Thyroid gland (tissue), 4 donors: ENCODE measurements around the gene MEIS1.

Experiments
- CTCF ChIP-seq, 6 experiments: fragments of 200-600 bp in 3 of 6; fragments of 450-650 bp in 3 of 6; sonication (generic) in 3 of 6; IDR thresholded peaks; one replicate each; pipeline ENCODE4 v1.5.1; 2016 to 2019; ENCODE audit warnings: antibody characterized with exemption in 6 of 6, mild to moderate bottlenecking in 2 of 6, inconsistent platforms in 1 of 6, moderate library complexity in 1 of 6
- POLR2A ChIP-seq, 2 donors: fragments of 450-650 bp; IDR thresholded peaks; one replicate each; pipeline ENCODE4 v1.6.1; 2017; ENCODE audit warnings: antibody characterized with exemption in 2 of 2, mild to moderate bottlenecking in 2 of 2, moderate library complexity in 1 of 2

DNA sequence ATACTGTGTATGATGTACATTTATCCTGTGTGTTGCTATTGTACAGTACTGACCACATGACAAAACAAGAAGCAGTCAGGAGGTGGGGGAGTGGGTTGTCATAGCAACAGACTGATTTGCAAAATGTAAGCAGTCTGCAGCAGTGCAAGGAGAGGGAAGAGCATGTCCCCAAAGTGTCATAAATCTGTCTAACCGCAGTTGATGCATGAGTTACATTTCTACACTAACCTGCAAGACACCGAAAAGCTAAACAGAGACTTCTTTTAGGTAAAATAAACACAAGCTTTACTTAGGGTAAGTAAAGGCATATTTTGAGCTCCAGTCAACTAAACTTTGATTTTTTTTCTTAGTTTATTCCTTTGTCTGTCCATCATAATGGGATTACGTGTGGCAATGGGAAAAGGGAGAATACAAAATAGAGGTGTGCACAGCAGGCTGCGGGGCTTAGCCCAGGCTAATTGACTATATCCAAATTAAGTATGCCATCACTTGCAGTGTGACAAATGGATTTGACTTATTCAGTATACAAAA is 134.5 kb downstream of the MEIS1 start:
- TF ChIP-seq CTCF (IDR thresholded peaks at IDR 0.05) (no peak), POLR2A (IDR thresholded peaks at IDR 0.05) (no peak)
